SK-N-SH treated with all-trans-retinoic acid at 6 μM for 48 hours (cell line): ENCODE measurements around the gene ZNF511.

Source experiments
- ATAC-seq: fragments of 200-7000 bp; cut with Tn5 transposase; 3 replicates; pipeline ENCODE4 v1.9.1; 2020; ENCODE audit warnings: mild to moderate bottlenecking, moderate library complexity
- ARNTL ChIP-seq: fragments of 450-650 bp; formaldehyde crosslinking; IDR thresholded peaks from 2 replicates; pipeline ENCODE4 v1.5.0; 2020; ENCODE audit warnings: low read depth, mild to moderate bottlenecking, moderate library complexity, borderline replicate concordance
- BACH2 ChIP-seq: fragments of 250-450 bp; sonication (Bioruptor Pico); IDR thresholded peaks from 2 replicates; pipeline ENCODE4 v1.9.0; 2021; ENCODE audit warnings: mild to moderate bottlenecking, borderline replicate concordance
- CSDC2 ChIP-seq: fragments of 250-450 bp; sonication (Bioruptor Pico); IDR thresholded peaks from 2 replicates; pipeline ENCODE4 v1.5.0; 2020; ENCODE audit warnings: mild to moderate bottlenecking, moderate library complexity
- ESRRG ChIP-seq: fragments of 250-450 bp; sonication (Bioruptor Pico); IDR thresholded peaks from 2 replicates; pipeline ENCODE4 v1.6.1; 2021; ENCODE audit warnings: mild to moderate bottlenecking
- GLIS3 ChIP-seq: fragments of 250-450 bp; sonication (Bioruptor Pico); IDR thresholded peaks from 2 replicates; pipeline ENCODE4 v1.5.0; 2020; ENCODE audit warnings: mild to moderate bottlenecking, moderate library complexity
- ISL1 ChIP-seq: fragments of 250-450 bp; sonication (Bioruptor Pico); IDR thresholded peaks from 2 replicates; pipeline ENCODE4 v2.1.2; 2022; ENCODE audit warnings: mild to moderate bottlenecking, moderate library complexity
- PPARA ChIP-seq: fragments of 250-450 bp; sonication (Bioruptor Pico); IDR thresholded peaks from 2 replicates; pipeline ENCODE4 v1.5.0; 2020; ENCODE audit warnings: mild to moderate bottlenecking, borderline replicate concordance
- RARB ChIP-seq: fragments of 250-450 bp; sonication (Bioruptor Pico); IDR thresholded peaks from 2 replicates; pipeline ENCODE4 v1.8.0; 2021; ENCODE audit warnings: mild to moderate bottlenecking, moderate library complexity
- SNAI2 ChIP-seq: fragments of 250-450 bp; sonication (Bioruptor Pico); IDR thresholded peaks from 2 replicates; pipeline ENCODE4 v1.5.0; 2020; ENCODE audit warnings: mild to moderate bottlenecking, moderate library complexity
- TCF4 ChIP-seq: fragments of 250-450 bp; sonication (Bioruptor Pico); IDR thresholded peaks from 2 replicates; pipeline ENCODE4 v1.8.0; 2021; ENCODE audit warnings: mild to moderate bottlenecking, moderate library complexity, borderline replicate concordance
- TOX ChIP-seq: fragments of 250-450 bp; sonication (Bioruptor Pico); IDR thresholded peaks from 2 replicates; pipeline ENCODE4 v1.8.0; 2021; ENCODE audit warnings: mild to moderate bottlenecking, moderate library complexity, borderline replicate concordance
- ZC3H10 ChIP-seq: fragments of 250-450 bp; sonication (Bioruptor Pico); IDR thresholded peaks from 2 replicates; pipeline ENCODE4 v1.5.1; 2021; ENCODE audit warnings: mild to moderate bottlenecking, moderate library complexity
- ZFP3 ChIP-seq: fragments of 250-450 bp; sonication (Bioruptor Pico); IDR thresholded peaks from 2 replicates; pipeline ENCODE4 v1.5.0; 2020; ENCODE audit warnings: mild to moderate bottlenecking, moderate library complexity
- ZNF565 ChIP-seq: fragments of 450-650 bp; formaldehyde crosslinking; conservative IDR thresholded peaks from 2 replicates; pipeline ENCODE4 v1.5.0; 2020; ENCODE audit warnings: low read depth, mild to moderate bottlenecking, moderate library complexity
- ZNF70 ChIP-seq: fragments of 450-650 bp; formaldehyde crosslinking; IDR thresholded peaks from 2 replicates; pipeline ENCODE4 v1.5.0; 2020; ENCODE audit warnings: mild to moderate bottlenecking, moderate library complexity
- ZNF8 ChIP-seq: fragments of 450-650 bp; formaldehyde crosslinking; IDR thresholded peaks from 2 replicates; pipeline ENCODE4 v1.5.0; 2020; ENCODE audit warnings: mild to moderate bottlenecking, moderate library complexity
- TF ChIP-seq, protein P1 (sequence below): fragments of 250-450 bp; sonication (Bioruptor Pico); IDR thresholded peaks from 2 replicates; pipeline ENCODE4 v1.5.1; 2020; ENCODE audit warnings: low read depth, mild to moderate bottlenecking, moderate library complexity
- TF ChIP-seq, protein P2 (sequence below): fragments of 250-450 bp; sonication (Bioruptor Pico); IDR thresholded peaks from 2 replicates; pipeline ENCODE4 v1.8.0; 2020; ENCODE audit warnings: mild to moderate bottlenecking, moderate library complexity, borderline replicate concordance
- TF ChIP-seq, protein P3 (sequence below): fragments of 250-450 bp; sonication (Bioruptor Pico); IDR thresholded peaks from 2 replicates; pipeline ENCODE4 v1.8.0; 2021; ENCODE audit warnings: low read depth, mild to moderate bottlenecking, moderate library complexity, borderline replicate concordance

The ZNF511 gene

DNA sequence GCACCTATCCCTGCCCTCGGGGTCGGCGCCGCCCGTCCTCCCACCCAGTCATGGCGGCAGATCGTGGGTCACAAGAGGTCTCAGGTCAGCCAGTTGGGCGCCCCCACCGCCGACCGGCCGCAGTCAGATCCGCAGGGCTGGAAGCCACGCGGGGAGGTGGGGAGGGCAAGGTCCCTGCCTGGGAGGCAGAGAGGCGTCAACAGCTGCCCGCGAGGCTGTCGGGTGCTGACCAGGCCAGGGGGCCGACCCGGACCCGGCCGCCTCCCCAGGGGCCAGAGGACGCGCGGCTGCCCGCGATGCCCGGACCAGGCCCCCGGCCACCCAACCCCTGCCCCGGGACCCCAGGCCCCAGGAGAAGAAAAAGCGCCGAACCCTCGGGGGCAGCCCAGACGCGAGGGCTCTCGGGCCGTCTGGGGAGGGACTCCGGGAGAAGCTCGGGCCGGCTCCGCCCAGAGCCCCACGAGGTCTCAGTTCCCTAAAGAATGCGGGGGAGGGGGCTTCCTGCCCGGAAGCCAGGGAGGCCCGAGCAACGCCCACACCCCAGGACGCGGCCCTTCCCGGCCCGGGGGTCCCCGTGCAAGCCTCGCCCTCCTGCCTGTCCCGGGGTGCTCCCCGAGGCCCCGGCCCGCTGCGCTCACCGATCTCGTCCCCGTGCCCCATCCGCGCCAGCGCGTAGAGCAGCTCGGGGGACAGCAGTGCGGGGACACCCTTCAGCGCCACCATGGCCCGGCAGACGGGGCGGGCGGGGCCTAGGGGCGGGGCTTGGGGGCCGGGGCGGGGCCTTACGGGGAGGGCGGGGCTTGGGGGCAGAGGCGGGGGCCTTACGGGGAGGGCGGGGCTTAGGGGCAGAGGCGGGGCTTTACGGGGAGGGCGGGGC lies 48.8 kb downstream of the ZNF511 start, which contains the start of gene FUOM:
Gene FUOM (minus strand): TSS at position 735 of the 877 bp plus-strand sequence. CDS start 12 bp downstream, at position 723.
- TF ChIP-seq ZC3H10 (no peak), CSDC2 (CRISPR knock-in tag) (no peak), ZNF70 (CRISPR knock-in tag) (no peak), ZFP3 (CRISPR knock-in tag) (no peak), GLIS3 (CRISPR knock-in tag) (no peak), ISL1 (CRISPR knock-in tag) (no peak), TCF4 (CRISPR knock-in tag) (no peak), SNAI2 (CRISPR knock-in tag) (no peak), ARNTL (CRISPR knock-in tag) (no peak)
- TF ChIP-seq, protein P1, sequence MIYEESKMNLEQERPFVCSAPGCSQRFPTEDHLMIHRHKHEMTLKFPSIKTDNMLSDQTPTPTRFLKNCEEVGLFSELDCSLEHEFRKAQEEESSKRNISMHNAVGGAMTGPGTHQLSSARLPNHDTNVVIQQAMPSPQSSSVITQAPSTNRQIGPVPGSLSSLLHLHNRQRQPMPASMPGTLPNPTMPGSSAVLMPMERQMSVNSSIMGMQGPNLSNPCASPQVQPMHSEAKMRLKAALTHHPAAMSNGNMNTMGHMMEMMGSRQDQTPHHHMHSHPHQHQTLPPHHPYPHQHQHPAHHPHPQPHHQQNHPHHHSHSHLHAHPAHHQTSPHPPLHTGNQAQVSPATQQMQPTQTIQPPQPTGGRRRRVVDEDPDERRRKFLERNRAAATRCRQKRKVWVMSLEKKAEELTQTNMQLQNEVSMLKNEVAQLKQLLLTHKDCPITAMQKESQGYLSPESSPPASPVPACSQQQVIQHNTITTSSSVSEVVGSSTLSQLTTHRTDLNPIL (CRISPR knock-in tag): no peak
- TF ChIP-seq, protein P2, sequence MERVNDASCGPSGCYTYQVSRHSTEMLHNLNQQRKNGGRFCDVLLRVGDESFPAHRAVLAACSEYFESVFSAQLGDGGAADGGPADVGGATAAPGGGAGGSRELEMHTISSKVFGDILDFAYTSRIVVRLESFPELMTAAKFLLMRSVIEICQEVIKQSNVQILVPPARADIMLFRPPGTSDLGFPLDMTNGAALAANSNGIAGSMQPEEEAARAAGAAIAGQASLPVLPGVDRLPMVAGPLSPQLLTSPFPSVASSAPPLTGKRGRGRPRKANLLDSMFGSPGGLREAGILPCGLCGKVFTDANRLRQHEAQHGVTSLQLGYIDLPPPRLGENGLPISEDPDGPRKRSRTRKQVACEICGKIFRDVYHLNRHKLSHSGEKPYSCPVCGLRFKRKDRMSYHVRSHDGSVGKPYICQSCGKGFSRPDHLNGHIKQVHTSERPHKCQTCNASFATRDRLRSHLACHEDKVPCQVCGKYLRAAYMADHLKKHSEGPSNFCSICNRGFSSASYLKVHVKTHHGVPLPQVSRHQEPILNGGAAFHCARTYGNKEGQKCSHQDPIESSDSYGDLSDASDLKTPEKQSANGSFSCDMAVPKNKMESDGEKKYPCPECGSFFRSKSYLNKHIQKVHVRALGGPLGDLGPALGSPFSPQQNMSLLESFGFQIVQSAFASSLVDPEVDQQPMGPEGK: no peak
- peak; percentile 74 for ATAC-seq

DNA sequence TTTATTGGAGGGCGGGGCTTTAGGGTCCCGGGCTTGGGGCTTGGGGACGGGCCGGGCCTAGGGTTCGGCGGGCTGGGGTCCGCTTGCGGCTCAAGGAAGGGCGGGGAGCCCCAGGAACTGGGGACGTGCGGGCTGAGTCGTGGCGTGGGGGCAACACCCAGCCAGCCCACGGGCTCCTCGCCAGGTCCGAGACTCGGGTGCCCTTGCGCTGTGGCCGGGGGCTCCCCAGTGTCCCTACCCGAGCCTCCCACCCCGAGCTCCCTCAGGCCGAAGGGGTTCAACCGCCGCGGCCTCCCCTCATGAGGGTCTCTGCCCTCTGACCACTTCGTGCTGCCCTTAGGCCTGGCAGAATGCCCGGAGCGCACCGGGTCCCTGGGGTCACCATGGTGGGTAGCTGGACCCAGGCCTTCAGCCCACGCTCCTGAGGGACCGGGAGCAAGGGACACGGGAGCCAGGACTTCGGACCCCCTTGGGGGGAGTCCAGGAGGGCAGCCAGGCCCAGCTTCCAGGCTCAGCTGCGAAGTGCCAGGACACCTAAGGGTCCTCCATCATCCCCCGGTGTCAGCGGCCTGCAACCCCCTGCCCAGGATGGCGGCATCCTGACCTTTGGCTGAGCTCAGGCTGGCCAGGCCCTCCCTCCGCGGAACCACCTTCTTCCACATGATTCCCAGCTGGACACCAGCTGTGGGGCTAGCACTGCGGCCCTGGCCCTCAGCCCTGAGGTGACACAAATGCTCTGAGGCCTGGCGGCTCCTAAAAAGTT lies 49.6 kb downstream of the ZNF511 start:
- ATAC-seq: no peak
- TF ChIP-seq SNAI2 (CRISPR knock-in tag) (no peak), ISL1 (CRISPR knock-in tag) (no peak), ESRRG (CRISPR knock-in tag) (no peak)
- TF ChIP-seq, protein P3, sequence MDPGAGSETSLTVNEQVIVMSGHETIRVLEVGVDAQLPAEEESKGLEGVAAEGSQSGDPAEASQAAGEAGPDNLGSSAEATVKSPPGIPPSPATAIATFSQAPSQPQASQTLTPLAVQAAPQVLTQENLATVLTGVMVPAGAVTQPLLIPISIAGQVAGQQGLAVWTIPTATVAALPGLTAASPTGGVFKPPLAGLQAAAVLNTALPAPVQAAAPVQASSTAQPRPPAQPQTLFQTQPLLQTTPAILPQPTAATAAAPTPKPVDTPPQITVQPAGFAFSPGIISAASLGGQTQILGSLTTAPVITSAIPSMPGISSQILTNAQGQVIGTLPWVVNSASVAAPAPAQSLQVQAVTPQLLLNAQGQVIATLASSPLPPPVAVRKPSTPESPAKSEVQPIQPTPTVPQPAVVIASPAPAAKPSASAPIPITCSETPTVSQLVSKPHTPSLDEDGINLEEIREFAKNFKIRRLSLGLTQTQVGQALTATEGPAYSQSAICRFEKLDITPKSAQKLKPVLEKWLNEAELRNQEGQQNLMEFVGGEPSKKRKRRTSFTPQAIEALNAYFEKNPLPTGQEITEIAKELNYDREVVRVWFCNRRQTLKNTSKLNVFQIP (CRISPR knock-in tag): no peak
- TF ChIP-seq, protein P1 (CRISPR knock-in tag): no peak

DNA sequence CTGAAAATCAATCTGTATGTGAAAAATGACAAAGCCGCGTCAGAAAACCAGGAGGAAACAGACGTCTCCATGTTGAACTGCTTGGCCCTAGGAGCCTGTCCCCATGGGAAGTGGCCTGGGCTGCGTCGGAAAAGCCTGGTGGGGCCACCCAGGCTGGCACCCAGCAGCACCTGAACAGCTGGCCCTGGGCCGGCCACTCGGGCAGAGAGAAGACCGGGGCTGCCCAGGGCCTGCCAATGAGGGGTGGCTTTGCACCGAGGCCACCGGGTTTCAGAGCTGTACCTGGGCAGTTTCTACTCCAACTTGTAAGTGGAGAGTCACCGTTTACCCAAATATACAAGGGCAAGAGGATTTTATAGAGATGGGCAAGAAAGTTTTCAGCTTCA lies 50.2 kb downstream of the ZNF511 start:
- ATAC-seq: no peak
- TF ChIP-seq GLIS3 (CRISPR knock-in tag) (no peak), TOX (CRISPR knock-in tag) (no peak), ZNF8 (CRISPR knock-in tag) (no peak), PPARA (CRISPR knock-in tag) (no peak), BACH2 (CRISPR knock-in tag) (no peak)
- TF ChIP-seq, all 23 proteins: peak for 0

DNA sequence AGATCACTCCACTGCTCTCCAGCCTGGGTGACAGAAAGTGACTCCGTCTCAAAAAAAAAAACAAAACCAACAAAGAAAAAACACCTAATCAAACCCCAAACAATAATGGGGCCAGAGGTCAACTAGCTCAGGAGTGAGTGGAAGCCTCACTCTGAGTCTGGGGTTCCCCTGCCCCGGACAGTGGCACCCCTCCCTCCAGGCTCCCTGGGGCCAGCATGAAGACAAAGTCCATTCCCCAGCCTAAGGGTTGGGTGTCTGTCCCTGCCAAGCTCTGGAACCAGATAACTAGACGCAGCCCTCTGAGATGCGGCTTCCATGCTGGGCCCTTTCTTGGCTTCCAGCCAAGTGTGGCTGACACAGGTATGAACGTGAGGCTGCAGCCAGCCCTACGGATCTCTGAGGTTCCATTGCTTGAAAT lies 50.8 kb downstream of the ZNF511 start:
- no peak for TF ChIP-seq ARNTL (CRISPR knock-in tag)
- TF ChIP-seq ZNF565: no peak
- no peak for TF ChIP-seq ZFP3 (CRISPR knock-in tag)
- no peak for TF ChIP-seq TCF4 (CRISPR knock-in tag)
- no peak for TF ChIP-seq RARB
- TF ChIP-seq ESRRG (CRISPR knock-in tag): no peak
- no peak for ATAC-seq
